ENCODE results near the gene ZNF346. TPM values are rescaled to one million over a fixed set of nuclear protein-coding genes. Genes with fewer than 3 reads are reported as not detected.
A peak's percentile ranks its signal among the peaks of the same experiment; 100 is the strongest.

The ZNF346 gene
- total and polyA plus RNA-seq, 2 of the 13 experiments (the other 11 are each of a cell fraction or from before 2014, with no cell fraction given), result 8.6 to 19.4 TPM

GRCh38 chr5:177022386-177023302 is at the start of gene ZNF346 (continued):
- no peak; the same call in 1 of the 2 replicates for TF ChIP-seq SNAPC4 (CRISPR knock-in tag; IDR thresholded peaks at IDR 0.05)
- 0 out of 2 replicates have a peak, but pooled peaks have one; percentile 22 for TF ChIP-seq ZNF143 (CRISPR knock-in tag; IDR thresholded peaks at IDR 0.05)
- TF ChIP-seq KAT2B (IDR thresholded peaks at IDR 0.05; ENCODE audit: borderline replicate concordance, low read depth, low read length), result no peak
- TF ChIP-seq ZFP36 (IDR thresholded peaks at IDR 0.05; ENCODE audit: borderline replicate concordance, low read depth, low read length, partially characterized antibody), result no peak
- TF ChIP-seq ZNF407 (CRISPR knock-in tag; IDR thresholded peaks at IDR 0.05; ENCODE audit: not compliant biosample characterization), result no peak
- no peak for TF ChIP-seq SNAPC5 (CRISPR knock-in tag; IDR thresholded peaks at IDR 0.05; ENCODE audit: borderline replicate concordance)
- no peak for TF ChIP-seq CAMTA2 (CRISPR knock-in tag; IDR thresholded peaks at IDR 0.05; ENCODE audit: borderline replicate concordance)
- TF ChIP-seq PAWR (CRISPR knock-in tag; IDR thresholded peaks at IDR 0.05; ENCODE audit: borderline replicate concordance), result 0 out of 2 replicates have a peak, but pooled peaks have one; percentile 24
- TF ChIP-seq YEATS4 (CRISPR knock-in tag; IDR thresholded peaks at IDR 0.05; ENCODE audit: borderline replicate concordance), result peak; percentile 75
- TF ChIP-seq ZNF383 (CRISPR knock-in tag; IDR thresholded peaks at IDR 0.05; ENCODE audit: borderline replicate concordance), result no peak
- no peak for TF ChIP-seq TGIF2 (CRISPR knock-in tag; IDR thresholded peaks at IDR 0.05)
- TF ChIP-seq MAF1 (CRISPR knock-in tag; IDR thresholded peaks at IDR 0.05; ENCODE audit: borderline replicate concordance), result peak; percentile 53; the same call in 1 of the 2 replicates
